ENCODE results near the gene SERINC5.

- TF ChIP-seq CTCF (conservative IDR thresholded peaks at IDR 0.05 in 1 of 2, IDR thresholded peaks at IDR 0.05 in 1 of 2; ENCODE audit: extremely low read depth in 1 of 2, insufficient read depth in 1 of 2, low read depth in 1 of 2, low read length in 2 of 2) (no peak), EZH2 (IDR thresholded peaks at IDR 0.05; ENCODE audit: borderline replicate concordance, low read length) (no peak)
Observed at GRCh38 chr5:80067016-80067415, 188.8 kb downstream of the SERINC5 start.
